GM21717 (cell line): ENCODE data around the gene UBE3B.
"Not testable (repeated sequence)": the region's sequence is repeated elsewhere in the genome, so short reads cannot be mapped to it uniquely, and the experiment has no call there.

Experiments used
- ATAC-seq: cut with Tn5 transposase; IDR thresholded peaks from one replicate; pipeline ENCODE4 v1.9.1; 2021; ENCODE audit warnings: mild to moderate bottlenecking, moderate library complexity; ENCODE audit not compliant: unreplicated experiment

The UBE3B gene

GRCh38 chr12:109477185-109477962 is at the start of gene UBE3B, which contains the start of gene KCTD10:
Gene UBE3B, plus strand, starts transcription at chr12:109477634. Its CDS starts 5,918 bp downstream, at chr12:109483552.
Gene KCTD10, minus strand, starts transcription at chr12:109477300. Its CDS starts 38 bp downstream, at chr12:109477262.
- ATAC-seq = peak; percentile 83

- ATAC-seq = no peak
These were observed 49.3 kb upstream of the UBE3B start for GRCh38 chr12:109428037-109428629.

- ATAC-seq = not testable (repeated sequence)
These were observed 48.6 kb upstream of the UBE3B start for GRCh38 chr12:109428804-109429203.

- no peak for ATAC-seq
These were observed 47.2 kb upstream of the UBE3B start for GRCh38 chr12:109430244-109430643.

GRCh38 chr12:109432431-109432830 is 45.0 kb upstream of the UBE3B start:
- ATAC-seq = no peak

- no peak for ATAC-seq
These were observed 44.6 kb upstream of the UBE3B start for GRCh38 chr12:109432842-109433304.

- no peak for ATAC-seq
These were observed 43.8 kb upstream of the UBE3B start for GRCh38 chr12:109433618-109434017.

GRCh38 chr12:109434582-109434981 is 42.9 kb upstream of the UBE3B start:
- no peak for ATAC-seq

GRCh38 chr12:109435428-109436187 is 41.8 kb upstream of the UBE3B start:
- no peak for ATAC-seq

- no peak for ATAC-seq
These were observed 41.3 kb upstream of the UBE3B start for GRCh38 chr12:109436188-109436560.

GRCh38 chr12:109439181-109439580 is 38.3 kb upstream of the UBE3B start:
- no peak for ATAC-seq

- ATAC-seq = not testable (repeated sequence)
These were observed 37.5 kb upstream of the UBE3B start for GRCh38 chr12:109439951-109440350.

- no peak for ATAC-seq
These were observed 36.5 kb upstream of the UBE3B start for GRCh38 chr12:109440851-109441490.

GRCh38 chr12:109443794-109444193 is 33.6 kb upstream of the UBE3B start:
- ATAC-seq = no peak

- no peak for ATAC-seq
These were observed 33.2 kb upstream of the UBE3B start for GRCh38 chr12:109444259-109444658.

- no peak for ATAC-seq
These were observed 32.2 kb upstream of the UBE3B start for GRCh38 chr12:109445191-109445609.

- ATAC-seq = no peak
These were observed 30.6 kb upstream of the UBE3B start for GRCh38 chr12:109446869-109447268.

- ATAC-seq = no peak
These were observed 30.0 kb upstream of the UBE3B start for GRCh38 chr12:109447482-109447881.

- ATAC-seq = no peak
These were observed 29.2 kb upstream of the UBE3B start for GRCh38 chr12:109448272-109448671.

GRCh38 chr12:109448707-109449390 is 28.6 kb upstream of the UBE3B start:
- no peak for ATAC-seq
